ENCODE results near the gene BBS1.

Gene BBS1

GRCh38 chr11:66549696-66550095 lies 39.3 kb downstream of the BBS1 start:
- DNase-seq (ENCODE audit: low read depth) = no peak

GRCh38 chr11:66550887-66551286 lies 40.5 kb downstream of the BBS1 start:
- no peak for DNase-seq (ENCODE audit: low read depth)

- no peak for DNase-seq (ENCODE audit: low read depth)
Measured at GRCh38 chr11:66554602-66555001, 44.2 kb downstream of the BBS1 start.

- DNase-seq (ENCODE audit: low read depth) = no peak
Measured at GRCh38 chr11:66555416-66555815, 45.0 kb downstream of the BBS1 start.

GRCh38 chr11:66556086-66556485 lies 45.7 kb downstream of the BBS1 start:
- DNase-seq (ENCODE audit: low read depth) = no peak

GRCh38 chr11:66557733-66558326 lies 47.4 kb downstream of the BBS1 start:
- no peak for DNase-seq (ENCODE audit: low read depth)

GRCh38 chr11:66559142-66559865 lies 48.9 kb downstream of the BBS1 start:
- peak; percentile 33 for DNase-seq (ENCODE audit: low read depth)

- no peak for DNase-seq (ENCODE audit: low read depth)
Measured at GRCh38 chr11:66559866-66560676, 49.6 kb downstream of the BBS1 start.

GRCh38 chr11:66561178-66561974 lies 50.9 kb downstream of the BBS1 start:
- no peak for DNase-seq (ENCODE audit: low read depth)

- DNase-seq (ENCODE audit: low read depth) = no peak
Measured at GRCh38 chr11:66561975-66562248, 51.5 kb downstream of the BBS1 start.

GRCh38 chr11:66562275-66562674 lies 51.8 kb downstream of the BBS1 start:
- no peak for DNase-seq (ENCODE audit: low read depth)

- no peak for DNase-seq (ENCODE audit: low read depth)
Measured at GRCh38 chr11:66562907-66563583, 52.6 kb downstream of the BBS1 start.

GRCh38 chr11:66563832-66564231 lies 53.4 kb downstream of the BBS1 start:
- no peak for DNase-seq (ENCODE audit: low read depth)

GRCh38 chr11:66564538-66564937 lies 54.1 kb downstream of the BBS1 start:
- no peak for DNase-seq (ENCODE audit: low read depth)

GRCh38 chr11:66564984-66565383 lies 54.5 kb downstream of the BBS1 start:
- no peak for DNase-seq (ENCODE audit: low read depth)

GRCh38 chr11:66566221-66566620 lies 55.8 kb downstream of the BBS1 start:
- DNase-seq (ENCODE audit: low read depth) = no peak

- no peak for DNase-seq (ENCODE audit: low read depth)
Measured at GRCh38 chr11:66567787-66568123, 57.3 kb downstream of the BBS1 start.

GRCh38 chr11:66568124-66568916 lies 57.9 kb downstream of the BBS1 start, which contains the start of gene CTSF:
CTSF (minus strand) TSS chr11:66568606; CDS start chr11:66568486, 120 bp downstream.
- DNase-seq (ENCODE audit: low read depth) = peak; percentile 79

- DNase-seq (ENCODE audit: low read depth) = no peak
Measured at GRCh38 chr11:66569076-66569475, 58.6 kb downstream of the BBS1 start.

GRCh38 chr11:66570079-66570849 lies 59.8 kb downstream of the BBS1 start:
- DNase-seq (ENCODE audit: low read depth) = peak; percentile 22
